Neutrophil (primary cell): ENCODE results near the gene MSMP.

ENCODE experiments used
- H3K27ac ChIP-seq: fragments of 200-600 bp; sonication (generic); 2 replicates; pipeline ENCODE4 v1.5.1; 2016; ENCODE audit warnings: mild to moderate bottlenecking, moderate library complexity
- H3K27me3 ChIP-seq: fragments of 200-600 bp; sonication (generic); 2 replicates; pipeline ENCODE4 v1.6.0; 2016; ENCODE audit warnings: mild to moderate bottlenecking
- H3K36me3 ChIP-seq: fragments of 200-600 bp; sonication (generic); 2 replicates; pipeline ENCODE4 v1.5.1; 2017
- H3K4me1 ChIP-seq, 2 experiments: fragments of 200-600 bp in 1 of 2; sonication (generic) in 1 of 2; 1 replicate in 1 of 2; 2 replicates in 1 of 2; pipeline versions ENCODE4 v1.5.1 to v1.6.1; 2013 to 2016; ENCODE audit warnings: low read depth in 1 of 2, low read length in 1 of 2, mild to moderate bottlenecking in 1 of 2, moderate library complexity in 1 of 2; ENCODE audit not compliant: control insufficient read depth in 1 of 2, insufficient read depth in 1 of 2
- H3K4me3 ChIP-seq, 2 experiments: fragments of 200-600 bp in 1 of 2; sonication (generic) in 1 of 2; 1 replicate in 1 of 2; 2 replicates in 1 of 2; pipeline ENCODE4 v1.5.1; 2013 to 2016; ENCODE audit warnings: low read depth in 1 of 2, low read length in 1 of 2, mild to moderate bottlenecking in 1 of 2, moderate library complexity in 1 of 2
- H3K9me3 ChIP-seq: fragments of 200-600 bp; sonication (generic); 2 replicates; pipeline ENCODE4 v1.5.1; 2016
- TF ChIP-seq, protein P1 (sequence below): fragments of 200-600 bp; sonication (generic); IDR thresholded peaks from 2 replicates; pipeline ENCODE4 v1.5.1; 2016; ENCODE audit warnings: antibody characterized with exemption

MSMP gene, protein sequence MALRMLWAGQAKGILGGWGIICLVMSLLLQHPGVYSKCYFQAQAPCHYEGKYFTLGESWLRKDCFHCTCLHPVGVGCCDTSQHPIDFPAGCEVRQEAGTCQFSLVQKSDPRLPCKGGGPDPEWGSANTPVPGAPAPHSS

DNA sequence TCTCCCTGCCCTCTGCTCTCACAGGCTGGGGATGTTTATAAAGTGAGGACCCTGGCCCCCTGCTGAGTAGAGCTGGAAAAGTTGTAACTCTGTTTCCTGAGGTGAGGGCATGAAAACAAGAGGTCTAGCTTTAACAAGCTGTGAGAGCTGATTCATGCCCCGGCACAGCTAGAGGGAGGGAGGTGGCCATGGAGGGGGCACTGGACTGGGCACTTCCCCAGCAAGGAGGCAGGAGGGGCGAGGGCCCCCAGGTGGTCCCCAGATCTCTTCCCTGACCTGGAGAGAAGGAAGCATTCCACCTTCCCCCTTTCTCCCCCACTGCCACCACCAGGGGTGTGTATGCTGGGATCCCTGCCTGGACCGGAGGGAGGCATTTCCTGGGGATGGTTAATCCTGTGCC, at the start of gene MSMP:
Gene MSMP, minus strand, starts transcription at position 13 of the 400 bp plus-strand sequence. CDS start 147 bp downstream, outside the sequence.
- H3K4me3 ChIP-seq = no peak within 1 kb of the TSS
- H3K4me1 ChIP-seq = peaks cover 26 to 33% of the 10 kb centered on the region in 2 experiments
- TF ChIP-seq, protein P1, sequence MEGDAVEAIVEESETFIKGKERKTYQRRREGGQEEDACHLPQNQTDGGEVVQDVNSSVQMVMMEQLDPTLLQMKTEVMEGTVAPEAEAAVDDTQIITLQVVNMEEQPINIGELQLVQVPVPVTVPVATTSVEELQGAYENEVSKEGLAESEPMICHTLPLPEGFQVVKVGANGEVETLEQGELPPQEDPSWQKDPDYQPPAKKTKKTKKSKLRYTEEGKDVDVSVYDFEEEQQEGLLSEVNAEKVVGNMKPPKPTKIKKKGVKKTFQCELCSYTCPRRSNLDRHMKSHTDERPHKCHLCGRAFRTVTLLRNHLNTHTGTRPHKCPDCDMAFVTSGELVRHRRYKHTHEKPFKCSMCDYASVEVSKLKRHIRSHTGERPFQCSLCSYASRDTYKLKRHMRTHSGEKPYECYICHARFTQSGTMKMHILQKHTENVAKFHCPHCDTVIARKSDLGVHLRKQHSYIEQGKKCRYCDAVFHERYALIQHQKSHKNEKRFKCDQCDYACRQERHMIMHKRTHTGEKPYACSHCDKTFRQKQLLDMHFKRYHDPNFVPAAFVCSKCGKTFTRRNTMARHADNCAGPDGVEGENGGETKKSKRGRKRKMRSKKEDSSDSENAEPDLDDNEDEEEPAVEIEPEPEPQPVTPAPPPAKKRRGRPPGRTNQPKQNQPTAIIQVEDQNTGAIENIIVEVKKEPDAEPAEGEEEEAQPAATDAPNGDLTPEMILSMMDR = no peak
- peaks cover 52% of the 10 kb centered on the region for H3K36me3 ChIP-seq
- H3K9me3 ChIP-seq = no peaks in the 10 kb centered on the region
- no peaks in the 10 kb centered on the region for H3K27me3 ChIP-seq
- no peak within 1 kb of the TSS for H3K27ac ChIP-seq

DNA sequence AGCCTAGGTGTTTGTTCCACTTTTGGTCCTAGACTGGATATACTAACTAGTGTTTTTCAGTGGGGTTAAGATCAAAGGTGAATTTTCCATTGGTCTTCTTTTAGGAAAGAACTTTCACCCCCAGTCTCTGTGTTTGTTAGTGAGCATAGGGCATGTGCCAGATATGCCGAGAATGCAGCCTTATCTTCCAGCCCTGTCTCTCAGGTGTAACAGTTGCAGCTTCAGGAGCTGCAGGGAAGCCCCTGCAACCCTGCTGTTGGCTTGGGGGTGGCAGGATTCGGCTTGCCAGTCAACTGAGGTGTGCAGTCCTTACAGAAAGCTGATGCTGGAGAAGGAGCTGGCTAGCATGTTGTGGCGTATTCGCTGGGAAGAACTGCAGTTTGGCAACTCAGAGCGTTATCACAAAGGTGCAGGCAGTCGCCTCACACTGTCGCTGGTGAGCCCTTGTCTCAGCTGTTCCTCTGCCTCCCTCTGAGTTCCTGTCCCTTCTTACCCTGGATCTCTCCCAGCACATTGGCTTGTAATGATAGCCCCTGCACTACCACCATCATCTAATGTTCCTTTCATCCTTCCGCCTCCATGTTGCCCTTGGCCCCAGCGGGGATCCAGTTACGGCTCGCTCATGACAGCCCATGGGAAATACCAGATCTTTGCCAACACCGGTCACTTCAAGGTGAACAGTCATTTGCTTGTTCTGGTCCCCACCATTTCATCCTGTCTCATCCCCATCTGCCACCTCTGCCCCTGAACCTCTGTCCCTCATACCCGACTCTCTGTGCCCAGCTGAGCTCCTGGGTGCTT, 47.5 kb upstream of the MSMP start:
- H3K36me3 ChIP-seq = no peaks in the 10 kb centered on the region
- H3K27ac ChIP-seq = no peak overlapping the region
- TF ChIP-seq, protein P1 = no peak
- H3K27me3 ChIP-seq = peaks cover 10% of the 10 kb centered on the region
- H3K9me3 ChIP-seq = no peaks in the 10 kb centered on the region
- H3K4me3 ChIP-seq = no peak overlapping the region
- H3K4me1 ChIP-seq = no peaks in the 10 kb centered on the region

DNA sequence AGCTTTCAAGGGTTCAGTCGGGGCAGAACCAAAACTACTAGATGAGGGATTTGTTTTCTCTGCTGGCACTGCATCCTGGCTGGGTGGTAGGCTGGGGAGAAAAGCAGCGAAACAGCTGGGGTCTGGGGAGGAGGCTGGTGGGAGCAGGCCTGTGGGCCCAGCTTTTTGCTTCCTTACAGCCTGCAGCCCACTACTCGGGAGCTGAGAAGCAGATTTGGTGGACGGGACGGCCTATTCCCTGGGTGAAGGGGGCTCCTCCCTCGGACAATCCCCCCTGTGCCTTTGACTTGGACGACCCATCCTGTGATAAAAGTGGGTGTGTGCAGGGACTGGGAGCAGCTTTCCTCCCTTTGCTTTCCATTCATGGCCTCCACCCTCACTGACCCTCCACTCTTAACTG, 46.5 kb upstream of the MSMP start:
- H3K4me1 ChIP-seq = no peaks in the 10 kb centered on the region
- H3K9me3 ChIP-seq = no peaks in the 10 kb centered on the region
- no peak overlapping the region for H3K27ac ChIP-seq
- TF ChIP-seq, protein P1 = no peak
- H3K36me3 ChIP-seq = no peaks in the 10 kb centered on the region
- peaks cover 10% of the 10 kb centered on the region for H3K27me3 ChIP-seq
- H3K4me3 ChIP-seq = no peak overlapping the region

DNA sequence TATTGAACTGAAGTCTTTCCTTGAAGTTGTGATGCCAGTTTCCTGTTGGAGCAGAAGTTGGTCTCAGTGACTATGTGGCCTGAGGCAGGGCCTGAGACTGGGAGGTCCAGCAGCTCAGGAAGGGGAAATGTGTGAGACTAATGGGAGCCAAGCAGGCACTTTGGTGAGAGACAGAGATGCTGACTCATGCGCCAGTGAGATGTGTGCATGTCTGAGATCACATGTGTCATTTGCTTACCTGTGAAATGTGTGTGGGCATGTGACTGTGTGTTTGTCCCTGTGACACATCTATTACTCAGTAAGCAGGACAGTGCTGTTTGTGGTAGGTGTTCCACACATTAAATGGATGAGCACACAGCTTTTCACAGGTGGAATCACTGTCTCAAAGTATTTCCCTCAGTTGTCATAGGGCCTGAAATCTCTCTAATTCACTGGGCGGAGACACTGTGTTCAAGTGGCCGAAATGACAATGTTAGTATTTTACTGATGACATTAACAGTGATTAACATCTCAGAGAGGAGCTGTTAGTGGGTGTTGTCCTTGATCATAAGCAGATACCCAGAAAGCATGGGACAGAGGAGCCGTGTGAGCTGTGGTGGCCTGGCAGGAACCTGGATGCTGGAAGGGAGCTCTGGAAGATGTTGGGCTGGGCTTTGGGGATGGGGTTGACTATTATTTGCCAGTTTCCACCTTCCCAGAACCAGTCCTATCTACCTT, 44.7 kb upstream of the MSMP start:
- Histone ChIP-seq H3K36me3 (no peaks in the 10 kb centered on the region), H3K27ac (no peak overlapping the region), H3K9me3 (no peaks in the 10 kb centered on the region), H3K27me3 (peaks cover under 1% of the 10 kb centered on the region), H3K4me1 (no peaks in the 10 kb centered on the region), H3K4me3 (no peak overlapping the region)
- TF ChIP-seq, protein P1 = no peak

DNA sequence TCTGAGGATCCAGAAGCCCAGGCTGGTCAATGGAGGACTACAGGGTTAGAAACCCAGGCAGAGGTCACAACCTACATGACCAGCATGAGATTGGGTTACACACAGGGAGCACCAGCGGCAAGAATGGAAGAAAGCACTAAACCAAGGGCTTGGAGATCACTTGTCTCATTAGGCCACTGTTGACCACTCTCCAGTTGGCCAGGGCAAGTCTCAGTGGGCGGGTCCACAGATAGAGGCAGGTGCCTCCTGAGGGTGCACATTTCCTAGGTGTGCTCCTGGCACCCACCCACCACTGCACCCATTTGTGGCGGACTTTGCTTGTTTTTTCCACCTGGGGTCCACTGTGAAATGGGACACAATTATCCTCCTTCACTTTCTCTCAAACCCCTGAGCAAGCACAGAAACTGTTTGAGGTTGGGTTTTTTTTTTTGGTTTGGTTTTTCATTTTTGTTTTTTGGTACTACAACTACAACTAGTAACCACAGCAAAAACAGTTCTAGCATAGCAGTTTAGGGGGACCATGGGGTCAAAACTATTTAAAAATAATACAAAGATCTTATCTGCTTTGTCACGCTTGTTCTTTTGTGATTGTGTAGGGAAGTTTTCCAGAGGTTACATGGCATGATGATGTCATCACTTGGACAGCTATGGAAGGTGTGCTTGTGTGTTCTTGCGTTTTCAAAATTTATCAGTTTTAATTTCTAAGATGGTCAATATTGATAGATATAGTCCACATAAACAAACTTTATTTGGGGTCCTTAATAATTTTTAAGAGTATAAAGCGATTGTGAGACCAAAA, 43.4 kb upstream of the MSMP start:
- Histone ChIP-seq H3K27ac (no peak overlapping the region), H3K9me3 (no peaks in the 10 kb centered on the region), H3K4me3 (no peak overlapping the region), H3K4me1 (no peaks in the 10 kb centered on the region), H3K36me3 (no peaks in the 10 kb centered on the region), H3K27me3 (peaks cover 13% of the 10 kb centered on the region)
- TF ChIP-seq, protein P1 = no peak
